ENCODE measurements around the gene ADAMTSL2.

The ADAMTSL2 gene

DNA sequence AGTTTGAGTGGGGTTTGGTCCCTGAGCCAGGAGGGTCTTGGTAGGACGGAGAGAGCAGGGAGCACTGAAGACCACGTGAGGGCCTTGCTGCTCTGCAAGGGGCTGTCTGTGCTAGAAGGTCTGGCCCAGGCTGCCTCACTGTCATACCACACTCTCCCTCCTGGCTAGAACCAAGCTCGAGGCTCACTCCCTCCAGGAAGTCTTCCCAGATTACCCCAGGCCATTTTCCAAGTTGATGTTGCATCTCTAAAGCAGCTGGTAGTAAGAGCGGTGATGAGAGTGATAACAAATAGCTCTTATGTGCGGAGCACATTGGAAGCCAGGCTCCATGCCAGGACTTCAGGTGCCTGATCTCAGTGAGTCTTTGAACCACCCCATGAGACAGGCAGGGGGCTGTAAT is 16.3 kb upstream of the ADAMTSL2 start:
- no peak for DNase-seq (ENCODE audit: low read depth)

DNA sequence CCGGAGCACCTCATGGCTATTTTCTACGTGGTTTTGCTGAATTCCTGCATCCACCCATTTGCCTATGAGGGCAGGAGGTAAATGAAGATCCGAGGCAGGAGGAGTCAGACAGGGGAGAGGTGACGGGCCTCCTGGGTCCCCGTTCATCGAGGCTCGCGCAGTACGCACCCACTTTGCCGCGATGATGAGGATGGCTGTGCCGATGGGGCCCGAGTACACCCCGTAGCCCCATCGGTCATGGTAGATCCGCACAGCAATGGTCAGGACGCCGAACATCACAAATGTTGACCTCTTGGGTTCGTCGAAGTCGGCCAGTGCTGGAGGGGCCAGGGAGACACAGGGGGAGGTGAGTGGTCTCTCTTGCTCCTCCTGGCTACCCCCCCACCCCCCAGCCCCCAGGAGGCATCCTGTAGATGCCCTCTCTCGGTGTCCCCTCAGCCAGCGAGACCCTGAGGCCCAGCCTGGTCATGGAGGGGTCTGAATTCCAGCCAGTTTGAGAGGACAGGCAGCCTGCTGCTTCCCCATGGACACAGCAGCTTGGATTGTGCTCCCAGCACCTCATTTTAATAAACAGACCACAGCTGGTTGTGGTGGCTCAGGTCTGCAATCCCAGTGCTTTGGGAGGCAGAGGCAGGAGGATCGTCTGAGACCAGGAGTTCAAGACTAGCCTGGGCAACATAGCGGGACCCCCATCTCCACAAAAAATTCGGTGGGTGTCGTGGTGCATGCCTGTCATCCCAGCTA is 15.6 kb upstream of the ADAMTSL2 start:
- DNase-seq (ENCODE audit: low read depth) = no peak

DNA sequence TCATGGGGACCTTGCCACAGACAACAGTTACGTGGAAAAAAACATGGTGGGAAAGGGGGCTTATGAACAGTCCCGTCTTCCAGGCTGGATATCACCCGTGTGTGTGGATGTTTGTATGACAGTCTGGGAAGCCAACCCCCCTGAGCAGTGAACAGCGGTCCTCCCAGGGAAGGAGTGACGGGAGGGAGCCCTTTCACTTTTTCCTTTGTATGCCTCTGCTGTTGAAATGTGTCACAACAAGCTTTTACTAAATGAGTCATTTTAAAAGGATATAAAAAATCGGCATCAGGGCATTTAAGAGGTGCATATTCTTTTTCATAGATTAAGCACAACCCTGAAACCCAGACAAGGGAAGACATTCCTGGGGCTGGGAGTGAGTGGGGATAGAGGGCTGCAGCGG is 14.8 kb upstream of the ADAMTSL2 start:
- peak; percentile 43 for DNase-seq (ENCODE audit: low read depth)

GRCh38 chr9:133520121-133520835 is 14.2 kb upstream of the ADAMTSL2 start:
- DNase-seq (ENCODE audit: low read depth) = no peak

DNA sequence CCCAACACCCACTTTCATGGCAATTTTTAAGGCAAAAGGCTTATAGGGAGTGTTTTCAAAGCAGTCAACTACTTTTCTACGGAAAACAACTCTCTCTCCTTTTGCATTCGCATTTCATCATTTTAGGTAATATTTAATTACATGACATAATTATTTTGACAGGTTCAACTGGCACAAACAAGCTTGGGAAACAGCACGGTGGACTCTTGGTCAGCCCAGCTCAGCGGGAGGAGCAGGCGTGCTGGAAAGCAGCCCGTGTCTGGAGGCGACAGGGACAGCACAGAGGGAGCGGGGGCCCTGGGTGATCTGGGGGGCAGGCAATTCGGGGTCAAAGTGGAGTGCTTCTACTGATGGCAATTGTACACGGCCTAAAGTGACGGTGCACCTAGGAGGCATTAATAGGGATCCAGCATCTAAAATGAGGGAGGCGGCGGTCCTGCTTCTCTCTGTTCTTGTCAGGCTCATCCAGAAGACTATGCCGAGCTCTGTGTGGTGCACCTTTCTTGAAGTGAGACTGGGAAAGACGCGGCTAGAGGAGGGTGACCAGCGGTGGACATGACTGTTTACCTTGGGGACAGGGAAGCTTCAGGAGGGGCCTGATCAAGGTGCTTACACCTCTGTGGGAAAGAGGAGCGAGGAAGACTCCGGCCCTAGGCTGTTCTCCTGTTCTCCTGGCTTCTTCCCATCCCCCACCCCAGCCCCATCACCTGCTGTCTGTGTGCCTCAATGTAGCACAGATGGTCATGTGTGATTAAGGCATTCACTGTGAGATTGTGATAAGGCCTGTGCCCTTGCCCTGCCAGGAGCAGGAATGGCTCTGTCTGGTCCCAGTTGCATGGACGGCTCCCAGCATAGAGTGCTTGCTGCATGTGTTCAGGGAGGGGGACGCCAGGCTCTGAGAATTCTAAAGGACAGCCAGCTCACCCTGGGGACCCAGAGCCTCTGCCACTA is 13.1 kb upstream of the ADAMTSL2 start:
- DNase-seq (ENCODE audit: low read depth) = no peak

DNA sequence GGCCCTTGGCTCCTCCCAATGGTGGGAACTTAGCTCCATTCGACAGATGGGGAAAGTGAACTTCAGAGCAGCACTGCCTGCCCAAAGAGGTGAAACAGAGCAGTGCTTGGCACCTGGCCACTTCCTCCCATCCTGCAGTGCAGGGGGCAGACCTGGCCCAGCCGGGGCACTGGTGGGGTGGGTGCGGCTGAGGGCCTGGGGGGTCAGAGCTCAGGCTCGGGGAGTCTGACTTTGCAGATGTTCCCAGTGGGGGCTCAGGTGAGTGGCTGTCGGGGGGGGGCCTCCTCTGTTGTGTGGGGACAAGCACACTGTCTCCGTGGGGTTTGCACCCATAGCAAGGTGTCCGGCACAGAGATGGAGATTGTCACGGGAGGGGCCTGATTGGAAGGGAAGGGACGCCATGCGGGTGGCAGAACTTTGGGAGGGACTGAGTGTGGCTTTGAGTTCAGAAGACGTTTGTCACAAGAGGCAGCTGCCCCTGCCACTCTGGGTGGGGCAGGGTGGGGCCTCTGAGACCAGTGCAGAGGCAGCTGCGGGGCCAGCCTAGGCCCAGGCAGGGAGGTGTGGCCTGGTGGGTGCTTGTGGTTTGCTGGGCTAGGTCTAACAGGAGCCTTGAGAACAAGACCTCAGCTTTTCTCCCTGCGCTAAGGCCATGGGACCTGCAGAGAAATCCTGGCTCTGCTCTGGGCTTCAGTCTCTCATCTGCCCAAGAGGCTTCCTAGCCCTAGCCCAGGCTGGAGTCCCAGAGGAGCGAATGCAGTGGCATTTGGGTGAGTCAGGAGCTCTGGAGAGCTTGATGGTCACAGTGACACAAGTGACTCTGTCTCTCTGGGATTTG is 12.2 kb upstream of the ADAMTSL2 start:
- DNase-seq (ENCODE audit: low read depth) = no peak

DNA sequence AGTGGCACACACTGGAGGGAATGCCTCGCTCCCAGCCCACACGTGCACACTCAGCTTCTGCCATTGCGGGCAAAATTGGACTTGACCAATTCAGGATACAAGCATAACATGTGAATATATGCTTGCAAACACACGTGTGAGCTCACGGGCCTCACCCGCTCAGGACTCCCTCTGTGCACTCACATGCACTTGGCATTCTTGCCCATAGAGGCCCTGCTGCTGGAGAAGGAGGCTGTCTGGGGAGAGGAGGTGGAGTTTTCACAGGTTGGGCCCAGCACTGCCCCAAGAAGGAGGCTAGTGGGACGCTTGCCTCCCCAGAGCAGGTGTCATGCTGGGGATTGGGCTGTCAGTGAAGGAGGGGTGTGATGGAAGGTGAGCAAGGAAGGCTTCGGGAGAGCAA is 11.4 kb upstream of the ADAMTSL2 start:
- DNase-seq (ENCODE audit: low read depth) = no peak

GRCh38 chr9:133524146-133524545 is 10.4 kb upstream of the ADAMTSL2 start:
- DNase-seq (ENCODE audit: low read depth) = no peak

GRCh38 chr9:133524679-133525228 is 9.8 kb upstream of the ADAMTSL2 start, which contains the start of gene MYMK:
Gene MYMK, minus strand, starts transcription at chr9:133524959. Its CDS starts 115 bp downstream, at chr9:133524844.
- DNase-seq (ENCODE audit: low read depth) = no peak

GRCh38 chr9:133525677-133526076 is 8.8 kb upstream of the ADAMTSL2 start:
- DNase-seq (ENCODE audit: low read depth) = no peak

GRCh38 chr9:133526721-133527321 is 7.7 kb upstream of the ADAMTSL2 start:
- DNase-seq (ENCODE audit: low read depth) = no peak

- no peak for DNase-seq (ENCODE audit: low read depth)
Measured at GRCh38 chr9:133527444-133527920, 7.0 kb upstream of the ADAMTSL2 start.

DNA sequence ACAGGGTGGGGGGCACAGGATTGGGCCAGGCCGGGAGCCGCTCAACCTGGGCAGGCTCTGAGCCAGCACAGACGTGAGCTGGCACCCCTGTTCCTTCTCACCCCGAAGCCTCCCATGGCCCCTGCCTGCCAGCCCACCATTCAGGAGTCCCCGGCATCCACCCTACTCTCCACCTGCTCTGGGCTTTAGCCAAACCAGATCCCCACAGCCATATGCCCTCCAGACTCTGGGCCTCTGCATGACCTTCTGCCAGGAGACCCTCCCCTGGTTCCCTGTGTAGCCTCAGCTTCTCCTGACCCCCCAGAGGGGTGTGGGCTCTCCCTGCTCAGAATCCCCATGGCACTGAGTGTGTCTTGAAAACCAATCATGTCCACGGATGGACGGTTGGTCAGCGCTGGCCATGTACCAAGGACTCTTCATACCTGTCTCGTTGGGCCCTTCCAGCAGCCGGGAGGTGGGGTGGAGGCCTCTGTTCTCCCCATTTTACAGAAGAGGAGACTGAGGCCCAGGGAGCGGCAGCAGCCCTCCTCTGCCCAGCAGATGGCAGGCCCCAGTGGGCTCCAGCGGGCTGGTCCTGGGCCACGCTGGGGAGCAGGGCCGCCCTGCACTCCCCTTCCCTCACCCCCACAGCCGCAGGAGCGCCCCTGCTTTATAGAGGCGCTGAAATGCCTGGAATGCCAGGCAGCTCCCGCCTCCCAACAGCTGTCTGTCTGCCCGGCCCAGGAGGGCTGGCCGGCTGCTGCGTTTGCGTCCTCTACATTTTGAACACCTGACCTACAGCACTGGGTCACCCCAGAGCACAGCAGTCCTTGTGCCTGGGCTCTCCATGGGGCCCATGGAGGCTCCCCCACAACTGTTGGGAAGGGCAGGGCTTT is 6.3 kb upstream of the ADAMTSL2 start:
- DNase-seq (ENCODE audit: low read depth) = no peak

GRCh38 chr9:133528876-133529241 is 5.6 kb upstream of the ADAMTSL2 start:
- no peak for DNase-seq (ENCODE audit: low read depth)

- DNase-seq (ENCODE audit: low read depth) = no peak
Measured at GRCh38 chr9:133529457-133529856, 5.0 kb upstream of the ADAMTSL2 start.

- DNase-seq (ENCODE audit: low read depth) = no peak
Measured at GRCh38 chr9:133529874-133530273, 4.6 kb upstream of the ADAMTSL2 start.

- DNase-seq (ENCODE audit: low read depth) = no peak
Measured at GRCh38 chr9:133531293-133531692, 3.2 kb upstream of the ADAMTSL2 start.

DNA sequence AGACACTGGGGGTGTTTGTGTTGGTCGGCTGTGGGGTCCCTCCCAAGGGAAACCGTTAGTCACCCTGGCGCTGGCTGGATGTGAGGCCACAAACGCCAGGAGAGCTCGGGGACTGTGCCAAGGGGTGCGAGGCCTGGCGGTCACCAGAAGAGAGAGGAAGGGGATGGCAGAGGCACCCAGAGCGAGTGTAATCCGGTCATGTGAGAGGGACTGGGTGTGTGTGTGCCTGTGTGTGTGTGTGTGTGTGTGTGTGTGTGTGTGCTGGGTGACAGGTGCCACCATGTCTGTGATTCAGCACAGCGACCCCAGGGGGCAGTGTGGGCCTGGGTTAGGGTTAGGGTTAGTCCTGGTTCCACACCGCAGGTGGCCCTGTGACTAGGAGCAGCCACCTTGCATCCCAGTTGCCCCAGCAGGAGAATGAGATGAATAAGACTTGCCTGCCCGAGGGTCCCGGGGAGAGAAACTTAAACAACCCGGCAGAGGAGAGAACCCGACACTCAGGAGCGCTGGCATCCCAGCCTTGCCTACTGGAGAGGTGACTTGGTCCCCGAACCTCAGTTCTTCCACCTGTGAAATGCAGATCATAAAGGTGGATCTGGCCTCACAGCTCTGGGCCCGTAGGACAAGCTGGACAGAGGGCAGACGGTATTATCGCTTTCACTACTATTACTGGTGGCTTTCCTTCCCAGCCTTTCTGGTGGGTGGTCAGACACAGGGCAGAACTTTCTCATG is 1.4 kb upstream of the ADAMTSL2 start:
- DNase-seq (ENCODE audit: low read depth) = peak; percentile 59

- no peak for DNase-seq (ENCODE audit: low read depth)
Measured at GRCh38 chr9:133533857-133534256, 647 bp upstream of the ADAMTSL2 start.
